OCI-LY7 (cell line): ENCODE data around the gene GBE1. TPM values are rescaled to one million over a fixed set of nuclear protein-coding genes. Genes with fewer than 3 reads are reported as not detected.

Experiments
- BruUV-seq: library from RNA; stranded (reverse); fragments of 400-500 nt; replicated peaks from 2 replicates; lab custom pipeline; 2021; lab: Mats Ljungman, UMichigan
- CTCF ChIA-PET: fragments of 300-600 bp; sonication (Branson Sonifier 250); formaldehyde crosslinking; loops from one replicate; lab custom pipeline; 2022; ENCODE audit warnings: antibody characterized with exemption; ENCODE audit not compliant: unreplicated experiment; lab: Charles Lee
- POLR2A ChIA-PET: fragments of 300-600 bp; sonication (Branson Sonifier 250); formaldehyde crosslinking; loops from one replicate; lab custom pipeline; 2022; ENCODE audit warnings: antibody characterized with exemption; lab: Charles Lee
- DNase-seq: peaks from one replicate; pipeline ENCODE4 v3.0.0-alpha.2; 2015; ENCODE audit warnings: low spot score
- H2AFZ ChIP-seq: fragments of 200-600 bp; sonication (generic), shearing (Covaris generic); 2 replicates; pipeline ENCODE4 v1.6.1; 2014; ENCODE audit warnings: mild to moderate bottlenecking, antibody characterized with exemption, low read length, moderate library complexity
- H3K27ac ChIP-seq: fragments of 200-600 bp; sonication (generic); 2 replicates; pipeline ENCODE4 v1.5.1; 2014; ENCODE audit warnings: mixed run types, low read depth, mild to moderate bottlenecking, moderate library complexity, low read length, inconsistent platforms; ENCODE audit not compliant: poor library complexity, severe bottlenecking
- H3K36me3 ChIP-seq: fragments of 200-600 bp; sonication (generic); 2 replicates; pipeline ENCODE4 v1.6.1; 2014; ENCODE audit warnings: mild to moderate bottlenecking, antibody characterized with exemption, low read length, moderate library complexity, mixed read lengths; ENCODE audit not compliant: insufficient read depth
- H3K4me1 ChIP-seq: fragments of 200-600 bp; sonication (generic); 2 replicates; pipeline ENCODE4 v1.5.1; 2014; ENCODE audit warnings: mild to moderate bottlenecking, low read length; ENCODE audit not compliant: insufficient read depth, poor library complexity, severe bottlenecking
- H3K4me2 ChIP-seq: fragments of 200-600 bp; sonication (generic); 2 replicates; pipeline ENCODE4 v1.6.1; 2014; ENCODE audit warnings: mild to moderate bottlenecking, low read length
- H3K4me3 ChIP-seq: fragments of 200-600 bp; sonication (generic); 2 replicates; pipeline ENCODE4 v1.5.1; 2014; ENCODE audit warnings: mild to moderate bottlenecking, low read depth, low read length; ENCODE audit not compliant: poor library complexity, severe bottlenecking
- H3K79me2 ChIP-seq: fragments of 200-600 bp; sonication (generic); 2 replicates; pipeline ENCODE4 v1.6.1; 2016; ENCODE audit warnings: low read depth, mild to moderate bottlenecking, low read length, moderate library complexity, mixed read lengths; ENCODE audit not compliant: insufficient read depth
- H3K9me2 ChIP-seq: fragments of 200-600 bp; sonication (generic); 2 replicates; pipeline ENCODE4 v1.6.1; 2016; ENCODE audit warnings: mild to moderate bottlenecking, low read length, mixed read lengths; ENCODE audit not compliant: insufficient read depth
- H3K9me3 ChIP-seq: fragments of 200-600 bp; sonication (generic); 2 replicates; pipeline ENCODE4 v1.6.1; 2014; ENCODE audit warnings: mild to moderate bottlenecking, mixed run types, low read length, mixed read lengths
- H4K20me1 ChIP-seq: fragments of 200-600 bp; sonication (generic); 2 replicates; pipeline ENCODE4 v1.6.1; 2014; ENCODE audit warnings: mild to moderate bottlenecking, antibody characterized with exemption, low read length, moderate library complexity, mixed read lengths; ENCODE audit not compliant: insufficient read depth
- CTCF ChIP-seq: fragments of 200-600 bp; sonication (generic); conservative IDR thresholded peaks from 2 replicates; pipeline ENCODE4 v1.5.1; 2014; ENCODE audit warnings: mild to moderate bottlenecking, antibody characterized with exemption, low read length, moderate library complexity, mixed read lengths
- EZH2phosphoT487 ChIP-seq: fragments of 200-600 bp; sonication (generic); IDR thresholded peaks from 2 replicates; pipeline ENCODE4 v1.6.1; 2018; ENCODE audit warnings: low read depth, borderline replicate concordance, mild to moderate bottlenecking, mixed run types, antibody characterized with exemption, low read length, moderate library complexity, mixed read lengths
- intact Hi-C: fragments of 100-400 bp; cut with micrococcal nuclease; formaldehyde crosslinking; loops from one replicate; pipeline ENCODE4 v1.10.0; 2022; ENCODE audit not compliant: unreplicated experiment
- total RNA-seq, 2 experiments: library from RNA; depleted of rRNA in 1 of 2; stranded (reverse); fragments of >200 nt in 1 of 2; shearing (Covaris generic) in 1 of 2; gene quantifications; 2 replicates each; pipeline ENCODE4 v1.2.3, GENCODE V29; 2014 to 2022

The GBE1 gene
- total RNA-seq, 2 experiments from 2014 or later = 10.7 to 24.4 TPM

DNA sequence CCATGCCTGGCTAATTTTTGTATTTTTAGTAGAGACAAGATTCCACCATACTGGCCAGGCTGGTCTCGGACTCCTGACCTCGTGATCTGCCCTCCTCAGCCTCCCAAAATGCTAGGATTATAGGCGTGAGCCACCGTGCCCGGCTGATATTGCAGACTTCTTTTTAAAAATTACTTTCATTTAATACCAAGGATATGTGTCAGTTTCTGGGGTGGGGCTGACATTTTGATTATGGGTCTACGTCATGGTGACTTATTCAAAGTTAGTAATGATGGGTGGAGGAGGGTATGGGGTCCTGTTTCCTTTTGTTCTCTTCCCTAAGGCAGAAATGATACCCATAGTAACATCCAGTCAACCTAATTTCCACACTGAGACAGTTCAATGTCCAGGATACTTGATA, 34.7 kb downstream of the GBE1 start:
- CTCF ChIA-PET = no interaction called here
- BruUV-seq = no TSS peak
- intact Hi-C loops = no loop called here
- H3K4me3 ChIP-seq = no peak overlapping the region
- no peaks in the 10 kb centered on the region for H4K20me1 ChIP-seq
- H3K9me3 ChIP-seq = no peaks in the 10 kb centered on the region
- H3K9me2 ChIP-seq = no peaks in the 10 kb centered on the region
- TF ChIP-seq EZH2phosphoT487 (no peak), CTCF (no peak)
- no peaks in the 10 kb centered on the region for H3K4me1 ChIP-seq
- no peak for DNase-seq
- no peaks in the 10 kb centered on the region for H3K79me2 ChIP-seq
- H3K27ac ChIP-seq = no peak overlapping the region
- no peaks in the 10 kb centered on the region for H3K36me3 ChIP-seq
- H2AFZ ChIP-seq = no peak overlapping the region
- no peak overlapping the region for H3K4me2 ChIP-seq
- POLR2A ChIA-PET = no interaction called here

- no peak overlapping the region for H3K4me3 ChIP-seq
- no TSS peak for BruUV-seq
- intact Hi-C loops = no loop called here
- no peak overlapping the region for H3K4me2 ChIP-seq
- no peaks in the 10 kb centered on the region for H4K20me1 ChIP-seq
- TF ChIP-seq EZH2phosphoT487 (no peak), CTCF (no peak)
- no peak overlapping the region for H3K27ac ChIP-seq
- H3K79me2 ChIP-seq = no peaks in the 10 kb centered on the region
- no peaks in the 10 kb centered on the region for H3K36me3 ChIP-seq
- no peak overlapping the region for H2AFZ ChIP-seq
- no peak for DNase-seq
- no peaks in the 10 kb centered on the region for H3K4me1 ChIP-seq
- POLR2A ChIA-PET = interaction anchor here (0.6 to 1.3 kb wide), 2 partner anchors 27 to 33 kb away, joined by 3 to 4 read pairs; no protein-coding TSS in a partner anchor
- CTCF ChIA-PET = no interaction called here
- no peaks in the 10 kb centered on the region for H3K9me2 ChIP-seq
- H3K9me3 ChIP-seq = no peaks in the 10 kb centered on the region
Measured at GRCh38 chr3:81726132-81726531, 35.3 kb downstream of the GBE1 start.

DNA sequence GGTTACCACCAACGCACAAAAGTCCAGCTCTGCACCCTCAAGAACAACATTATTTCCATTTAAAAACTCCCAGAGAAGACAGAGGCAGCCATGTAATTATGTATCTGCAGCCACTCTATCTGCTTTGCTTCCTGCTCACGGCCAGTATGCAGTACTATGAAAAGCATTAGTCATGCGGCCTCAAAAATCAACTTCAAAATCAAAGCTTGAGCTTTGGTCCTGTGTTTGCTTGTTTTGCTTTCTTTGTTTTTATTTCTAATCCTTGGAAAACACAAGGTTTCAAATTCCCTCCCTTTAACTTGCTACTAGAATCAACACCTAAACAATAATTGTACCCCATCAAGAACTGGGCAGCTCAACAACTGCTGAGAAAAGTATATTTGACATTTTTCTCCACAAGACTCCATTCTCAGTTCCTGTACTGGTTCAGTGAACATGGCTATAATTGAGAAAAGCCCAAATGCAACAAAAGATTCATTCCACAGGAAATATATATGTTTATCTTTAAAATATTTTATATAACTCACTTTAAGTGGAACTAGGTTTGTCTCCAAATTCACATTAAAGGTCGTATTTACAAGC, 37.6 kb downstream of the GBE1 start:
- Histone ChIP-seq H3K27ac (no peak overlapping the region), H3K79me2 (no peaks in the 10 kb centered on the region), H3K9me3 (no peaks in the 10 kb centered on the region), H3K9me2 (no peaks in the 10 kb centered on the region), H3K4me1 (no peaks in the 10 kb centered on the region), H3K4me2 (no peak overlapping the region), H3K36me3 (no peaks in the 10 kb centered on the region), H3K4me3 (no peak overlapping the region), H2AFZ (no peak overlapping the region), H4K20me1 (no peaks in the 10 kb centered on the region)
- no TSS peak for BruUV-seq
- ChIA-PET CTCF (no interaction called here), POLR2A (interaction anchor here (0.8 kb wide), 1 partner anchor 38 kb away, joined by 4 read pairs; the partner anchor contains the start of gene GBE1)
- intact Hi-C loops = no loop called here
- no peak for TF ChIP-seq CTCF
- TF ChIP-seq EZH2phosphoT487 = no peak
- no peak for DNase-seq
